ENCODE data around the gene CBX6. TPM values are rescaled to one million over a fixed set of nuclear protein-coding genes. Genes with fewer than 3 reads are reported as not detected.

CBX6 gene
- total RNA-seq, 1 experiment from 2014 or later = 90.0 TPM

- Histone ChIP-seq H3K4me3 (replicated peaks in 1 of 2; ENCODE audit: low read depth in 1 of 2, low read length in 2 of 2) (no peak overlapping the region), H3K36me3 (ENCODE audit: control insufficient read depth in 1 of 2, insufficient read depth in 2 of 2, low read length in 2 of 2) (no peaks in the 10 kb centered on the region), H3K27me3 (ENCODE audit: insufficient read depth, low read length) (peaks cover 10% of the 10 kb centered on the region; the same call in 1 of the 2 replicates), H3K9ac (ENCODE audit: low read length) (no peak overlapping the region), H3K4me2 (ENCODE audit: low read length) (no peak overlapping the region), H2AFZ (ENCODE audit: low read depth, low read length, poor library complexity, severe bottlenecking) (no peak overlapping the region), H3K4me1 (ENCODE audit: control insufficient read depth in 1 of 2, insufficient read depth in 2 of 2, low read length in 2 of 2) (no peaks in the 10 kb centered on the region), H4K20me1 (ENCODE audit: insufficient read depth) (no peaks in the 10 kb centered on the region), H3K9me2 (ENCODE audit: insufficient read depth) (no peaks in the 10 kb centered on the region), H3K79me2 (ENCODE audit: insufficient read depth, low read length) (no peaks in the 10 kb centered on the region), H3K27ac (ENCODE audit: low read depth, low read length) (no peak overlapping the region), H3K9me3 (ENCODE audit: control insufficient read depth in 1 of 2, insufficient read depth in 1 of 2, low read depth in 1 of 2, low read length in 2 of 2) (no peaks in the 10 kb centered on the region)
- intact Hi-C loops (cut with micrococcal nuclease) = no loop called here
- POLR2A ChIA-PET = no interaction called here
- TF ChIP-seq YY1 (IDR thresholded peaks at IDR 0.05; ENCODE audit: extremely low read depth, insufficient replicate concordance, low read depth, low read length) = no peak
- no peak for TF ChIP-seq JUND (IDR thresholded peaks at IDR 0.05)
- no peak for TF ChIP-seq TCF7L2 (IDR thresholded peaks at IDR 0.05; ENCODE audit: borderline replicate concordance, extremely low read depth, insufficient read depth, insufficient read length)
- no peak for TF ChIP-seq EZH2 (IDR thresholded peaks at IDR 0.05)
- TF ChIP-seq CEBPB (IDR thresholded peaks at IDR 0.05; ENCODE audit: low read depth) = no peak
- no peak for TF ChIP-seq EGR1 (IDR thresholded peaks at IDR 0.05; ENCODE audit: low read depth)
- TF ChIP-seq MAX (IDR thresholded peaks at IDR 0.05) = no peak
- no peak for TF ChIP-seq CBX3 (IDR thresholded peaks at IDR 0.05; ENCODE audit: low read depth)
- no peak for TF ChIP-seq SP1 (IDR thresholded peaks at IDR 0.05; ENCODE audit: low read depth)
- TF ChIP-seq ATF3 (IDR thresholded peaks at IDR 0.05) = no peak
- TF ChIP-seq EZH2phosphoT487 (IDR thresholded peaks at IDR 0.05; ENCODE audit: borderline replicate concordance) = no peak
- no peak for TF ChIP-seq POLR2A (IDR thresholded peaks at IDR 0.05; ENCODE audit: borderline replicate concordance, extremely low read depth, insufficient read depth, insufficient read length)
- TF ChIP-seq ZFX (IDR thresholded peaks at IDR 0.05) = no peak
- TF ChIP-seq SRF (IDR thresholded peaks at IDR 0.05; ENCODE audit: low read depth) = no peak
- TF ChIP-seq FOSL1 (IDR thresholded peaks at IDR 0.05; ENCODE audit: low read depth) = no peak
- no peak for TF ChIP-seq ZBTB33 (IDR thresholded peaks at IDR 0.05; ENCODE audit: extremely low read depth, insufficient replicate concordance, low read length)
- ATAC-seq (no peak), DNase-seq (ENCODE audit: low read depth, low spot score) (no peak)
- RAD21 ChIA-PET (ENCODE audit: low non-redundant PET in 1 of 2, low total read pairs in 2 of 2, uncharacterized antibody in 2 of 2, unreplicated experiment in 2 of 2) = no interaction called here
- TSS peak; percentile 22 for BruUV-seq (replicated peaks)
- CTCF ChIA-PET = interaction anchor here (1.3 kb wide), 1 partner anchor 53 kb away, joined by 3 read pairs; no protein-coding TSS in a partner anchor
These were observed 52.6 kb downstream of the CBX6 start for GRCh38 chr22:38819387-38819940.

Data from HCT116 (cell line).